ENCODE results near the gene REELD1. TPM values are rescaled to one million over a fixed set of nuclear protein-coding genes. Genes with fewer than 3 reads are reported as not detected.

Gene REELD1
- total and polyA plus RNA-seq, 10 of the 15 experiments (the other 5 are each of a cell fraction or from before 2014, with no cell fraction given): 0.11 to 3.9 (median 0.62) TPM

DNA sequence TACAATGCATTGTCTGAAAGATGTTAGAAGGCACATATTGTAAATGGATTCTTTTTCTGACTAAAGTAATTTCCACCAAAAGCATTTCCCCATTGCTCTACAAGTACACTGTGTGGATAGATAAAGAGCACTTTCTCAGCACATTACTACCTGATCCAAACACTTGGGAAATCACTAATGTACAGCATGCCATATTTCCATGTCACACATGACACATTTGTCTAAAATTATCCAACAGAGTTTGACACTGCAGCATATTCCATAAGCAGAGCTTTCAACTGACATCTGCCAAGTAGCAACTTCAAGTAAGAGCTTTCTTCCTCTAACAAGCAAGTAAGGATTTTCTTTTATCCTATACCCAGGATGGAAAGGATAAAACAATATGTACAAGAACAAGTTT, 49.5 kb downstream of the REELD1 start:
- no peaks in the 10 kb centered on the region for H3K79me2 ChIP-seq (ENCODE audit: control insufficient read depth, insufficient read depth, low read length)
- ATAC-seq: no peak
- no peak for DNase-seq (ENCODE audit: low read depth, low spot score)
- no peak overlapping the region for H3K4me3 ChIP-seq
- FAIRE-seq: no peak
- in situ Hi-C loops (cut with MboI) (no loop called here), intact Hi-C loops (cut with micrococcal nuclease; ENCODE audit: unreplicated experiment) (no loop called here)
- no peak for TF ChIP-seq RB1 (IDR thresholded peaks at IDR 0.05; ENCODE audit: borderline replicate concordance)
- peaks cover 0 to 4% of the 10 kb centered on the region in 2 experiments; a peak in 1 of 4 replicates for H3K36me3 ChIP-seq (ENCODE audit: control insufficient read depth in 2 of 2, insufficient read depth in 2 of 2, low read length in 1 of 2)
- H3K4me1 ChIP-seq (ENCODE audit: control insufficient read depth, insufficient read depth, low read length): peaks cover 14% of the 10 kb centered on the region
- no peak overlapping the region for H3K27ac ChIP-seq (ENCODE audit: control insufficient read depth, insufficient read depth)
- no TSS peak for BruUV-seq (replicated peaks)
- RAD21 ChIA-PET (ENCODE audit: unreplicated experiment): interaction anchor here (0.9 to 1.2 kb wide), 3 partner anchors 9 to 19 kb away, joined by 3 to 4 read pairs (median 4); no protein-coding TSS in a partner anchor
- no peaks in the 10 kb centered on the region for H4K20me1 ChIP-seq (ENCODE audit: control insufficient read depth, insufficient read depth)
- no peaks in the 10 kb centered on the region for H3K27me3 ChIP-seq (replicated peaks in 1 of 2; ENCODE audit: control insufficient read depth in 2 of 2, insufficient read depth in 2 of 2, low read length in 1 of 2)
- H3K4me2 ChIP-seq (ENCODE audit: control insufficient read depth, insufficient read depth): no peak overlapping the region
- H2AFZ ChIP-seq (ENCODE audit: control insufficient read depth, low read depth, low read length): no peak overlapping the region
- CTCF ChIA-PET: interaction anchor here (1.0 to 2.4 kb wide), 6 partner anchors 9 to 21 kb away, joined by 3 to 9 read pairs (median 4); no protein-coding TSS in a partner anchor
- H3K9me3 ChIP-seq (replicated peaks; ENCODE audit: control insufficient read depth, insufficient read depth, low read length): no peaks in the 10 kb centered on the region
- POLR2A ChIA-PET: interaction anchor here (1.1 kb wide), 1 partner anchor 18 kb away, joined by 3 read pairs; no protein-coding TSS in a partner anchor
- SMC1A ChIA-PET (ENCODE audit: uncharacterized antibody, unreplicated experiment): interaction anchor here (0.9 to 4.7 kb wide), 7 partner anchors 10 to 83 kb away, joined by 3 to 24 read pairs (median 4); no protein-coding TSS in a partner anchor
- H3K9ac ChIP-seq (ENCODE audit: control insufficient read depth, insufficient read depth, low read length): no peak overlapping the region

DNA sequence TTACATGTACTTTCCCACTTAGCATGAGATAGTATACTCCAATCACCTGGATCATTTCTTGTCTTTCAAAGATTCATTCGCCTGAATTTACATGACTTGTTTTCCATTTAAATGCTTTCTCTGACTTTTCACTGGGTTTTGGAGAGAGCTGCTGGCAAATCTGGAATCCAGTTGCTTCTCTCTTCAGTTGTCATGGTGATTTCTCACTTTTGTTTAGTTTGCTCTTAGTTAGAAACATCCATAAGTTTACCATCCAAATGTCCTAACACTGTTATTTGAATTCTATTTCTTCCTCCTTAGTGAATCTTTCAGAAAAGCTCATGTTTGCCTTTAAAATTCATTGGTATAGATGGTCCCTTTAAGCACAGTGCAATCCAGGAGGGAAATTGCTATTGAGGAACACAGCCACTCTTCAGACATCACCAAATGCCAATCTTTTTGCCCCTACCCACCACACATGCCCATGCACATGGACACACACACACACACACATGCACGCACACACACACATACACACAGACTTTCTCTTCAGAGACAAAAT, 51.7 kb downstream of the REELD1 start:
- Histone ChIP-seq H3K4me1 (ENCODE audit: control insufficient read depth, insufficient read depth, low read length) (peaks cover 28% of the 10 kb centered on the region), H4K20me1 (ENCODE audit: control insufficient read depth, insufficient read depth) (no peaks in the 10 kb centered on the region), H3K4me3 (no peak overlapping the region), H3K9ac (ENCODE audit: control insufficient read depth, insufficient read depth, low read length) (no peak overlapping the region), H2AFZ (ENCODE audit: control insufficient read depth, low read depth, low read length) (no peak overlapping the region), H3K27ac (ENCODE audit: control insufficient read depth, insufficient read depth) (no peak overlapping the region), H3K36me3 (ENCODE audit: control insufficient read depth in 2 of 2, insufficient read depth in 2 of 2, low read length in 1 of 2) (peaks cover 0 to 4% of the 10 kb centered on the region in 2 experiments; a peak in 1 of 4 replicates), H3K79me2 (ENCODE audit: control insufficient read depth, insufficient read depth, low read length) (no peaks in the 10 kb centered on the region), H3K4me2 (ENCODE audit: control insufficient read depth, insufficient read depth) (no peak overlapping the region), H3K27me3 (replicated peaks in 1 of 2; ENCODE audit: control insufficient read depth in 2 of 2, insufficient read depth in 2 of 2, low read length in 1 of 2) (no peaks in the 10 kb centered on the region), H3K9me3 (replicated peaks; ENCODE audit: control insufficient read depth, insufficient read depth, low read length) (no peaks in the 10 kb centered on the region)
- intact Hi-C loops (cut with micrococcal nuclease; ENCODE audit: unreplicated experiment) (no loop called here), in situ Hi-C loops (cut with MboI) (no loop called here)
- 0 out of 2 replicates have a peak, but pooled peaks have one; percentile 36 for TF ChIP-seq HDGF (IDR thresholded peaks at IDR 0.05)
- TF ChIP-seq, protein P1, sequence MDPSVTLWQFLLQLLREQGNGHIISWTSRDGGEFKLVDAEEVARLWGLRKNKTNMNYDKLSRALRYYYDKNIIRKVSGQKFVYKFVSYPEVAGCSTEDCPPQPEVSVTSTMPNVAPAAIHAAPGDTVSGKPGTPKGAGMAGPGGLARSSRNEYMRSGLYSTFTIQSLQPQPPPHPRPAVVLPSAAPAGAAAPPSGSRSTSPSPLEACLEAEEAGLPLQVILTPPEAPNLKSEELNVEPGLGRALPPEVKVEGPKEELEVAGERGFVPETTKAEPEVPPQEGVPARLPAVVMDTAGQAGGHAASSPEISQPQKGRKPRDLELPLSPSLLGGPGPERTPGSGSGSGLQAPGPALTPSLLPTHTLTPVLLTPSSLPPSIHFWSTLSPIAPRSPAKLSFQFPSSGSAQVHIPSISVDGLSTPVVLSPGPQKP (IDR thresholded peaks at IDR 0.05; ENCODE audit: low read depth, low read length): no peak
- CTCF ChIA-PET: interaction anchor here (1.1 kb wide), 1 partner anchor 71 kb away, joined by 4 read pairs; no protein-coding TSS in a partner anchor
- FAIRE-seq (no peak), DNase-seq (ENCODE audit: low read depth, low spot score) (no peak), ATAC-seq (no peak)
- WGBS (ENCODE audit: insufficient coverage, insufficient replicate concordance, low lambda C conversion rate, missing lambda C conversion rate): 97% methylated on average over 2 of the region's 2 CpGs
- RAD21 ChIA-PET (ENCODE audit: unreplicated experiment): interaction anchor here (0.7 kb wide), 1 partner anchor 10 kb away, joined by 3 read pairs; no protein-coding TSS in a partner anchor
- BruUV-seq (replicated peaks): no TSS peak
- POLR2A ChIA-PET: interaction anchor here (1.1 kb wide), 1 partner anchor 153 kb away, joined by 3 read pairs; no protein-coding TSS in a partner anchor
- SMC1A ChIA-PET (ENCODE audit: uncharacterized antibody, unreplicated experiment): interaction anchor here (0.8 to 4.7 kb wide), 2 partner anchors 9 to 12 kb away, joined by 3 to 24 read pairs; no protein-coding TSS in a partner anchor
